Nephron (organoid): Measurements from ENCODE around the gene SUCLG2.
"Not testable (repeated sequence)": the region's sequence is repeated elsewhere in the genome, so short reads cannot be mapped to it uniquely, and the experiment has no call there.

Source experiments
- H3K27ac Mint-ChIP-seq, 3 experiments: 2 replicates each; pipeline ENCODE4 v1.8.0; 2020; ENCODE audit warnings: mixed read lengths in 3 of 3, mild to moderate bottlenecking in 2 of 3, moderate library complexity in 1 of 3
- H3K27me3 Mint-ChIP-seq: 2 replicates; pipeline ENCODE4 v1.8.0; 2021; ENCODE audit warnings: low read depth, mild to moderate bottlenecking, moderate library complexity, mixed read lengths
- H3K36me3 Mint-ChIP-seq: 2 replicates; pipeline ENCODE4 v1.8.0; 2020; ENCODE audit warnings: low read depth, mixed read lengths
- H3K4me1 Mint-ChIP-seq: 2 replicates; pipeline ENCODE4 v1.8.0; 2020; ENCODE audit warnings: mixed read lengths
- H3K4me3 Mint-ChIP-seq, 3 experiments: 2 replicates each; pipeline ENCODE4 v1.8.0; 2020; ENCODE audit warnings: mild to moderate bottlenecking in 3 of 3, mixed read lengths in 3 of 3, moderate library complexity in 2 of 3
- H3K9me3 Mint-ChIP-seq: 2 replicates; pipeline ENCODE4 v1.8.0; 2020; ENCODE audit warnings: mixed read lengths
- CTCF ChIP-seq, 3 experiments: fragments of 200-600 bp; sonication (generic); IDR thresholded peaks; one replicate each; pipeline ENCODE4 v1.5.0; 2021; ENCODE audit warnings: antibody characterized with exemption in 3 of 3; ENCODE audit not compliant: unreplicated experiment in 3 of 3

Gene SUCLG2

GRCh38 chr3:67598814-67599556 lies 55.4 kb downstream of the SUCLG2 start:
- Mint-ChIP-seq H3K36me3 (peaks cover 7% of the 10 kb centered on the region), H3K4me1 (no peaks in the 10 kb centered on the region), H3K27me3 (no peaks in the 10 kb centered on the region), H3K4me3 (no peak overlapping the region), H3K27ac (no peak overlapping the region), H3K9me3 (no peaks in the 10 kb centered on the region)
- TF ChIP-seq CTCF (IDR thresholded peaks at IDR 0.05; ENCODE audit: unreplicated experiment in 3 of 3): no peak

- no peak overlapping the region for H3K27ac Mint-ChIP-seq
- H3K9me3 Mint-ChIP-seq: no peaks in the 10 kb centered on the region
- H3K4me3 Mint-ChIP-seq: no peak overlapping the region
- H3K4me1 Mint-ChIP-seq: no peaks in the 10 kb centered on the region
- TF ChIP-seq CTCF (IDR thresholded peaks at IDR 0.05; ENCODE audit: unreplicated experiment in 3 of 3): no peak
- H3K27me3 Mint-ChIP-seq: no peaks in the 10 kb centered on the region
- peaks cover 14% of the 10 kb centered on the region for H3K36me3 Mint-ChIP-seq
Measured at GRCh38 chr3:67595424-67595823, 59.0 kb downstream of the SUCLG2 start.

GRCh38 chr3:67593761-67594234 lies 60.6 kb downstream of the SUCLG2 start:
- no peaks in the 10 kb centered on the region for H3K9me3 Mint-ChIP-seq

DNA sequence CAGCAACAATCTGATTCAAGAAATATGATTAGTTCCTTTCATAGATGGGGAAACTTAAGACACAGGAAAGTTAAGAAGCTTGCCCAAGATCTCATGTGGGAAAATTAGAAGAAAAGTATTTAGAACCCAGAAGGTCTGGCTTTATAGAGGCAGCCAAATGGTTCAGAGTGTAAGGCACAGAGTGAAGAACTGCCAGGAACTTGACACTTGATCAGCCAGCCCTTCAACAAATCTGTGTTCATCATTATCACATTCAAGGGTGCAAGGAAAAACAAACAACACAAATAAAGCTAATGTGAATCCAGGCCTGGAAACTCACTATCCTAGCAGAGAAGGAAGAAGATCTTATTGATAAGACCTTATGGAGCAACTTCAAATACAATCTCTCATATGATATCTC lies 62.4 kb downstream of the SUCLG2 start:
- Mint-ChIP-seq H3K27ac (no peak overlapping the region), H3K36me3 (peaks cover 12% of the 10 kb centered on the region), H3K27me3 (no peaks in the 10 kb centered on the region), H3K4me3 (no peak overlapping the region), H3K4me1 (peaks cover 8% of the 10 kb centered on the region), H3K9me3 (no peaks in the 10 kb centered on the region)
- no peak for TF ChIP-seq CTCF (IDR thresholded peaks at IDR 0.05; ENCODE audit: unreplicated experiment in 3 of 3)

More at GRCh38 chr3:67593761-67594234, 60.6 kb downstream of the SUCLG2 start:
- no peak for TF ChIP-seq CTCF (IDR thresholded peaks at IDR 0.05; ENCODE audit: unreplicated experiment in 3 of 3)
- Mint-ChIP-seq H3K27me3 (no peaks in the 10 kb centered on the region), H3K27ac (no peak overlapping the region), H3K36me3 (peaks cover 16% of the 10 kb centered on the region), H3K4me1 (no peaks in the 10 kb centered on the region), H3K4me3 (no peak overlapping the region)

- no peaks in the 10 kb centered on the region for H3K9me3 Mint-ChIP-seq
- H3K27ac Mint-ChIP-seq: no peak overlapping the region
- H3K4me3 Mint-ChIP-seq: no peak overlapping the region
- H3K27me3 Mint-ChIP-seq: no peaks in the 10 kb centered on the region
- H3K36me3 Mint-ChIP-seq: peaks cover 18% of the 10 kb centered on the region
- no peak for TF ChIP-seq CTCF (IDR thresholded peaks at IDR 0.05; ENCODE audit: unreplicated experiment in 3 of 3)
- H3K4me1 Mint-ChIP-seq: peaks cover 17% of the 10 kb centered on the region
Measured at GRCh38 chr3:67587811-67588210, 66.6 kb downstream of the SUCLG2 start.

GRCh38 chr3:67587301-67587700 lies 67.1 kb downstream of the SUCLG2 start:
- H3K4me3 Mint-ChIP-seq: no peak overlapping the region
- H3K9me3 Mint-ChIP-seq: no peaks in the 10 kb centered on the region
- no peak for TF ChIP-seq CTCF (IDR thresholded peaks at IDR 0.05; ENCODE audit: unreplicated experiment in 3 of 3)
- peaks cover 17% of the 10 kb centered on the region for H3K4me1 Mint-ChIP-seq
- H3K27me3 Mint-ChIP-seq: no peaks in the 10 kb centered on the region
- H3K27ac Mint-ChIP-seq: no peak overlapping the region
- H3K36me3 Mint-ChIP-seq: peaks cover 18% of the 10 kb centered on the region

DNA sequence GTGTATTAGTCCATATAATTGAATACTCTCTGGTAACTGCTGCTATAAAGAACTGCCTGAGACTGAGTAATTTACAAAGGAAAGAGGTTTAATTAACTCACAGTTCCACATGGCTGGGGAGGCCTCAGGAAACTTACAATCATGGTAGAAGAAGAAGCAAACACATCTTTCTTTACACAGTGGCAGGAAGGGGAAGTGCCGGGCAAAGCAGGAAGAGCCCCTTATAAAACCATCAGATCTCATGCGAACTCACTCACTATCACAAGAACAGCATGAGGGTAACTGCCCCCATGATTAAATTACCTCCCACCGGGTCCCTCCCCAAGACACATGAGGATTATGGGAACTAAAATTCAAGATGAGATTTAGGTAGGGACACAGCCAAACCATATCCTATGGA lies 69.8 kb downstream of the SUCLG2 start:
- H3K36me3 Mint-ChIP-seq, H3K4me3 Mint-ChIP-seq, H3K9me3 Mint-ChIP-seq, H3K27me3 Mint-ChIP-seq, H3K27ac Mint-ChIP-seq: not testable (repeated sequence)
- peaks cover 17% of the 10 kb centered on the region for H3K4me1 Mint-ChIP-seq
